Sigmoid colon (tissue), 7 donors: Measurements from ENCODE around the gene SLC8B1. TPM values are rescaled to one million over a fixed set of nuclear protein-coding genes. Genes with fewer than 3 reads are reported as not detected.

ENCODE experiments used
- DNase-seq: peaks from one replicate; pipeline ENCODE4 v3.0.0-alpha.2; 2019
- H3K27ac ChIP-seq, 4 donors: fragments of 200-600 bp; sonication (generic); one replicate each; pipeline ENCODE4 v1.5.1; 2016 to 2019; ENCODE audit warnings: mild to moderate bottlenecking in 1 of 4
- H3K27me3 ChIP-seq, 3 donors: fragments of 200-600 bp; sonication (generic); one replicate each; pipeline ENCODE4 v1.5.1; 2019; ENCODE audit warnings: mild to moderate bottlenecking in 1 of 3
- H3K36me3 ChIP-seq, 4 donors: fragments of 200-600 bp; sonication (generic); one replicate each; pipeline ENCODE4 v1.5.1; 2016 to 2019
- H3K4me1 ChIP-seq, 4 donors: fragments of 200-600 bp; sonication (generic); one replicate each; pipeline ENCODE4 v1.5.1; 2017 to 2019
- H3K4me3 ChIP-seq, 4 donors: fragments of 200-600 bp; sonication (generic); one replicate each; pipeline ENCODE4 v1.5.1; 2017 to 2019; ENCODE audit warnings: mild to moderate bottlenecking in 2 of 4, moderate library complexity in 1 of 4
- H3K9me3 ChIP-seq, 4 donors: fragments of 200-600 bp in 3 of 4; sonication (generic) in 3 of 4; one replicate each; pipeline versions ENCODE4 v1.5.1 to v1.6.1; 2013 to 2019
- CTCF ChIP-seq, 4 experiments: fragments of 450-650 bp in 3 of 4; fragments of 200-600 bp in 1 of 4; IDR thresholded peaks; one replicate each; pipeline ENCODE4 v1.5.1; 2016 to 2019; ENCODE audit warnings: antibody characterized with exemption in 4 of 4, mild to moderate bottlenecking in 3 of 4, moderate library complexity in 2 of 4
- EP300 ChIP-seq, 4 donors: sonication (generic); formaldehyde crosslinking; IDR thresholded peaks; one replicate each; pipeline ENCODE4 v1.6.1; 2017; ENCODE audit warnings: antibody characterized with exemption in 4 of 4
- POLR2A ChIP-seq, 2 donors: fragments of 450-650 bp; IDR thresholded peaks; one replicate each; pipeline ENCODE4 v1.6.1; 2016; ENCODE audit warnings: antibody characterized with exemption in 2 of 2, mild to moderate bottlenecking in 2 of 2, moderate library complexity in 2 of 2
- POLR2AphosphoS5 ChIP-seq, 4 donors: sonication (generic); formaldehyde crosslinking; IDR thresholded peaks; one replicate each; pipeline ENCODE4 v1.6.1; 2017; ENCODE audit warnings: antibody characterized with exemption in 4 of 4
- WGBS, 2 donors: extraction: QIAGEN DNeasy Blood & Tissue Kit; methylation state at CpG; one replicate each; pipeline ENCODE4 v1.1.7; 2013; 5-methylcytosine and 5-hydroxymethylcytosine counted together
- intact Hi-C: fragments of 100-400 bp; cut with DNase I; formaldehyde crosslinking; loops from one replicate; pipeline ENCODE4 v1.15.1; 2023
- polyA plus RNA-seq, 3 donors: library from polyadenylated mRNA; stranded (reverse); fragments of 200-250 nt; gene quantifications; one replicate each; pipeline ENCODE4 v1.2.3, GENCODE V29; 2013
- total RNA-seq, 4 donors: library from RNA; depleted of rRNA; stranded (reverse); fragments of >200 nt; gene quantifications; one replicate each; pipeline ENCODE4 v1.1.0, GENCODE V29; 2016
- donor health status: healthy with polysubstance abuse.
- donor health status: Bipolar disorder and iron deficiency.
- donor health status: healthy.

The SLC8B1 gene
- total and polyA plus RNA-seq, 7 donors: 8.4 to 38.5 (median 17.1) TPM

- H3K9me3 ChIP-seq: no peaks in the 10 kb centered on the region
- peaks cover 0 to 7% (median under 1%) of the 10 kb centered on the region in 4 donors for H3K36me3 ChIP-seq
- DNase-seq: no peak
- TF ChIP-seq CTCF (IDR thresholded peaks at IDR 0.05) (no peak), EP300 (IDR thresholded peaks at IDR 0.05) (no peak), POLR2AphosphoS5 (IDR thresholded peaks at IDR 0.05) (no peak), POLR2A (IDR thresholded peaks at IDR 0.05) (no peak)
- intact Hi-C loops: no loop called here
- H3K4me3 ChIP-seq: no peak overlapping the region
- H3K27me3 ChIP-seq: no peaks in the 10 kb centered on the region
- no peaks in the 10 kb centered on the region for H3K4me1 ChIP-seq
- 93% methylated on average over 7 of the region's 7 CpGs for WGBS, 2 donors
- no peak overlapping the region for H3K27ac ChIP-seq
Measured at GRCh38 chr12:113365639-113366395, 30.9 kb upstream of the SLC8B1 start.

- H3K4me3 ChIP-seq: no peak overlapping the region
- intact Hi-C loops: no loop called here
- WGBS, 2 donors: 93 to 98% methylated on average over 5 of the region's 5 CpGs
- H3K27ac ChIP-seq: no peak overlapping the region
- no peaks in the 10 kb centered on the region for H3K9me3 ChIP-seq
- H3K27me3 ChIP-seq: no peaks in the 10 kb centered on the region
- H3K36me3 ChIP-seq: peaks cover 0 to 4% (median 0%) of the 10 kb centered on the region in 4 donors
- H3K4me1 ChIP-seq: peaks cover 0 to 6% (median 6%) of the 10 kb centered on the region in 4 donors
- no peak for DNase-seq
- TF ChIP-seq CTCF (IDR thresholded peaks at IDR 0.05) (no peak), POLR2A (IDR thresholded peaks at IDR 0.05) (no peak), EP300 (IDR thresholded peaks at IDR 0.05) (no peak), POLR2AphosphoS5 (IDR thresholded peaks at IDR 0.05) (no peak)
Measured at GRCh38 chr12:113364698-113365097, 29.8 kb upstream of the SLC8B1 start.

- H3K4me3 ChIP-seq: no peak overlapping the region
- no peak overlapping the region for H3K27ac ChIP-seq
- intact Hi-C loops: no loop called here
- WGBS, 2 donors: 82% methylated on average over 12 of the region's 12 CpGs
- peaks cover 0 to 4% (median 0%) of the 10 kb centered on the region in 4 donors for H3K36me3 ChIP-seq
- TF ChIP-seq POLR2AphosphoS5 (IDR thresholded peaks at IDR 0.05) (no peak), POLR2A (IDR thresholded peaks at IDR 0.05) (no peak), EP300 (IDR thresholded peaks at IDR 0.05) (no peak), CTCF (IDR thresholded peaks at IDR 0.05) (no peak)
- H3K27me3 ChIP-seq: no peaks in the 10 kb centered on the region
- H3K4me1 ChIP-seq: peaks cover 0 to 21% (median 14%) of the 10 kb centered on the region in 4 donors
- no peaks in the 10 kb centered on the region for H3K9me3 ChIP-seq
- DNase-seq: no peak
Measured at GRCh38 chr12:113361574-113362370, 26.9 kb upstream of the SLC8B1 start.

GRCh38 chr12:113359939-113360748, 25.2 kb upstream of the SLC8B1 start:
- intact Hi-C loops: loop anchor here (2.0 kb wide), 1 partner anchor 175 kb away; the partner anchor contains the start of genes DDX54 and RITA1
- H3K9me3 ChIP-seq: no peaks in the 10 kb centered on the region
- H3K27me3 ChIP-seq: no peaks in the 10 kb centered on the region
- H3K4me1 ChIP-seq: peaks cover 0 to 21% (median 14%) of the 10 kb centered on the region in 4 donors
- no peak overlapping the region for H3K4me3 ChIP-seq
- peak overlapping the region in 3 of 4 donors; percentile 85 to 91 (median 90) for H3K27ac ChIP-seq
- no peak for TF ChIP-seq CTCF (IDR thresholded peaks at IDR 0.05)
- TF ChIP-seq EP300 (IDR thresholded peaks at IDR 0.05): no peak
- TF ChIP-seq POLR2AphosphoS5 (IDR thresholded peaks at IDR 0.05): no peak
- no peak for TF ChIP-seq POLR2A (IDR thresholded peaks at IDR 0.05)
- peaks cover 0 to 4% (median 0%) of the 10 kb centered on the region in 4 donors for H3K36me3 ChIP-seq
- no peak for DNase-seq
- 76 to 85% methylated on average over 9 of the region's 9 CpGs for WGBS, 2 donors
